ENCODE results near the gene ZNF214.

DNA sequence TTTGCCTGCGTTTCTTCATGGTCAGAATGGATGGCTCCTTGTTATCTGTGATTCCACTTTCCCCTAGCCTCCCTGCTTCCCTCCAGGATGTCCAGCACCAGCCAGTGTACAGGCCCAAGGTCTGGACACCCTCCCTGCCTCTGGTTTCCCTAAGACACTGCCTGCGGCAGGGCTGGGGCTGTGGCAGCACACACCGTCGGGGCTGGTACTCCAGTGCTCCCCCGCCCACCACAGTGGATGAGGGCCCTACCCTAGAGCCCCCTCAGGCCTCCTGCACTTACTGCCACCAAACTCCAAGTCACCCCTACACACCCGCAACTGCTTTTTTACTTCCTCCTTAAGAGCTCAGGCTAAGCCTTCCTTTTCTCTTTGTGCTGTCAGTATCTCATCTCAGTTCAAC is 28.9 kb downstream of the ZNF214 start:
- TF ChIP-seq CTCF (IDR thresholded peaks at IDR 0.05 in 4 of 5, conservative IDR thresholded peaks at IDR 0.05 in 1 of 5) (no peak), POLR2A (IDR thresholded peaks at IDR 0.05) (no peak)
